HepG2 (cell line): ENCODE measurements around the gene CHST4.

ENCODE experiments used
- CBX5 ChIP-seq: sonication (generic); formaldehyde crosslinking; IDR thresholded peaks from 2 replicates; pipeline ENCODE4 v1.4.0; 2020; ENCODE audit warnings: missing genetic modification reagents, borderline replicate concordance
- EP300 ChIP-seq, 3 experiments: sonication (generic) in 1 of 3; formaldehyde crosslinking in 1 of 3; IDR thresholded peaks; 2 replicates each; pipeline versions ENCODE4 v1.5.1 to v1.6.1; 2011 to 2020; ENCODE audit warnings: low read depth in 2 of 3, low read length in 2 of 3, borderline replicate concordance in 1 of 3, improper control_type of control experiment in 1 of 3, mild to moderate bottlenecking in 1 of 3, missing genetic modification reagents in 1 of 3, moderate library complexity in 1 of 3
- EZH2 ChIP-seq: conservative IDR thresholded peaks from 2 replicates; pipeline ENCODE4 v1.6.1; 2012; ENCODE audit warnings: mild to moderate bottlenecking, low read depth, low read length, moderate library complexity
- JUN ChIP-seq: sonication (generic); formaldehyde crosslinking; IDR thresholded peaks from 2 replicates; pipeline ENCODE4 v1.4.0; 2020; ENCODE audit warnings: mild to moderate bottlenecking, missing genetic modification reagents
- NFIC ChIP-seq: IDR thresholded peaks from 2 replicates; pipeline ENCODE4 v1.6.1; 2012; ENCODE audit warnings: mild to moderate bottlenecking, low read length, inconsistent platforms
- RFX5 ChIP-seq: IDR thresholded peaks from 2 replicates; pipeline ENCODE4 v1.6.1; 2011; ENCODE audit warnings: low read depth, low read length, improper control_type of control experiment
- ZNF292 ChIP-seq: sonication (generic); formaldehyde crosslinking; IDR thresholded peaks from 2 replicates; pipeline ENCODE4 v1.8.1; 2022; ENCODE audit warnings: mild to moderate bottlenecking, low read depth, missing genetic modification reagents, borderline replicate concordance
- ZNF570 ChIP-seq: sonication (generic); formaldehyde crosslinking; IDR thresholded peaks from 2 replicates; pipeline ENCODE4 v1.4.0; 2020; ENCODE audit warnings: mild to moderate bottlenecking, missing genetic modification reagents, borderline replicate concordance
- TF ChIP-seq, protein P1 (sequence below): sonication (generic); formaldehyde crosslinking; IDR thresholded peaks from 2 replicates; pipeline ENCODE4 v1.5.0; 2020; ENCODE audit warnings: mild to moderate bottlenecking, missing genetic modification reagents, moderate library complexity

DNA sequence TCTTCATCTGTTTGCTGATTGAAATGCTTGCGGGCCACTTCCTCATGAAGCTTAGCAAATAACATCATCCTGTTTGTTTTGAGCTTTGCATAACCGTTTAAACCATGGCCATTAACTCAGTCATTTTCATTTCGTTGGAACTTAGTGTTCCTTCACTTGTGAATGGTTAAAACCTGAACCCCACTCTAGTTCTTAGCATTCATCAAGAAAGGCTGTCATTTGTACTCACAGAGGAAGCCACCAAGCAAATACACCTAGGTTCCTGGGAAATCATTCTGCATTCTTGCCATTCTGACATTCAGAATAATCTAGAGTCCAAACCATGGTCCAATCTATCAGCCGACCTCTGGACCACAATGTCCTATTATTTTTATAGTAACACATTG, 59.1 kb downstream of the CHST4 start:
- peak in 1 of 2 experiments; percentile 88; a peak in 2 of 4 replicates for TF ChIP-seq EP300 (IDR thresholded peaks at IDR 0.05; ENCODE audit: low read depth in 2 of 2, low read length in 2 of 2)
- TF ChIP-seq EP300 (CRISPR knock-in tag; IDR thresholded peaks at IDR 0.05; ENCODE audit: borderline replicate concordance): peak; percentile 38; the same call in 1 of the 2 replicates
- peak; percentile 80; the same call in 1 of the 2 replicates for TF ChIP-seq NFIC
- TF ChIP-seq CBX5 (CRISPR knock-in tag): no peak
- no peak for TF ChIP-seq JUN (CRISPR knock-in tag)
- TF ChIP-seq ZNF570: no peak
- TF ChIP-seq, protein P1, sequence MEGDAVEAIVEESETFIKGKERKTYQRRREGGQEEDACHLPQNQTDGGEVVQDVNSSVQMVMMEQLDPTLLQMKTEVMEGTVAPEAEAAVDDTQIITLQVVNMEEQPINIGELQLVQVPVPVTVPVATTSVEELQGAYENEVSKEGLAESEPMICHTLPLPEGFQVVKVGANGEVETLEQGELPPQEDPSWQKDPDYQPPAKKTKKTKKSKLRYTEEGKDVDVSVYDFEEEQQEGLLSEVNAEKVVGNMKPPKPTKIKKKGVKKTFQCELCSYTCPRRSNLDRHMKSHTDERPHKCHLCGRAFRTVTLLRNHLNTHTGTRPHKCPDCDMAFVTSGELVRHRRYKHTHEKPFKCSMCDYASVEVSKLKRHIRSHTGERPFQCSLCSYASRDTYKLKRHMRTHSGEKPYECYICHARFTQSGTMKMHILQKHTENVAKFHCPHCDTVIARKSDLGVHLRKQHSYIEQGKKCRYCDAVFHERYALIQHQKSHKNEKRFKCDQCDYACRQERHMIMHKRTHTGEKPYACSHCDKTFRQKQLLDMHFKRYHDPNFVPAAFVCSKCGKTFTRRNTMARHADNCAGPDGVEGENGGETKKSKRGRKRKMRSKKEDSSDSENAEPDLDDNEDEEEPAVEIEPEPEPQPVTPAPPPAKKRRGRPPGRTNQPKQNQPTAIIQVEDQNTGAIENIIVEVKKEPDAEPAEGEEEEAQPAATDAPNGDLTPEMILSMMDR (CRISPR knock-in tag): no peak
- TF ChIP-seq EZH2: no peak
- TF ChIP-seq RFX5: no peak
- peak; percentile 80 for TF ChIP-seq ZNF292 (CRISPR knock-in tag)
